Measurements from ENCODE around the gene ACP1. TPM values are rescaled to one million over a fixed set of nuclear protein-coding genes. Genes with fewer than 3 reads are reported as not detected.

Gene ACP1
- total and polyA plus RNA-seq, 8 donors: 34.9 to 74.2 (median 45.3) TPM

- ATAC-seq: peak in 2 of 4 donors; percentile 31 to 71
- 18 to 19% methylated on average over 4 of the region's 4 CpGs for WGBS, 2 donors
- no peaks in the 10 kb centered on the region for H3K27me3 ChIP-seq
- FAIRE-seq: no peak
- H3K36me3 ChIP-seq: peaks cover 0 to 31% (median 29%) of the 10 kb centered on the region in 3 donors
- no peak for DNase-seq
- no peak overlapping the region for H3K4me3 ChIP-seq
- no peaks in the 10 kb centered on the region for H3K9me3 ChIP-seq
- peaks cover 26 to 45% (median 31%) of the 10 kb centered on the region in 3 donors for H3K4me1 ChIP-seq
- peak overlapping the region in 3 of 4 donors; percentile 25 to 63 (median 37) for H3K27ac ChIP-seq
- intact Hi-C loops (cut with DNase I): no loop called here
- no peak for TF ChIP-seq CTCF (IDR thresholded peaks at IDR 0.05)
Observed at GRCh38 chr2:279956-280649, 15.4 kb downstream of the ACP1 start.

GRCh38 chr2:280650-281110, 15.9 kb downstream of the ACP1 start:
- H3K27ac ChIP-seq: peak overlapping the region; percentile 9 to 63 (median 50)
- TF ChIP-seq CTCF (IDR thresholded peaks at IDR 0.05): no peak
- no peak for FAIRE-seq

GRCh38 chr2:281381-281780, 16.6 kb downstream of the ACP1 start:
- H3K4me1 ChIP-seq: peaks cover 21 to 45% (median 31%) of the 10 kb centered on the region in 3 donors
- peaks cover 0 to 31% (median 29%) of the 10 kb centered on the region in 3 donors for H3K36me3 ChIP-seq
- TF ChIP-seq CTCF (IDR thresholded peaks at IDR 0.05): no peak
- no peak overlapping the region for H3K4me3 ChIP-seq
- H3K27ac ChIP-seq: peak overlapping the region in 3 of 4 donors; percentile 9 to 63 (median 63)
- WGBS, 2 donors: 90 to 95% methylated on average over 9 of the region's 9 CpGs
- H3K27me3 ChIP-seq: no peaks in the 10 kb centered on the region
- DNase-seq (no peak), FAIRE-seq (no peak), ATAC-seq (no peak)
- H3K9me3 ChIP-seq: no peaks in the 10 kb centered on the region
- intact Hi-C loops (cut with DNase I): no loop called here

More at GRCh38 chr2:280650-281110, 15.9 kb downstream of the ACP1 start:
- ATAC-seq (peak; percentile 67 to 88 (median 84)), DNase-seq (peak in 3 of 6 donors; percentile 33 to 64 (median 50))
- intact Hi-C loops (cut with DNase I): no loop called here
- H3K4me3 ChIP-seq: no peak overlapping the region
- WGBS, 2 donors: 17 to 21% methylated on average over 7 of the region's 7 CpGs
- peaks cover 25 to 45% (median 31%) of the 10 kb centered on the region in 3 donors for H3K4me1 ChIP-seq
- H3K9me3 ChIP-seq: no peaks in the 10 kb centered on the region
- no peaks in the 10 kb centered on the region for H3K27me3 ChIP-seq
- H3K36me3 ChIP-seq: peaks cover 0 to 31% (median 29%) of the 10 kb centered on the region in 3 donors

- Histone ChIP-seq H3K27me3 (no peaks in the 10 kb centered on the region), H3K9me3 (no peaks in the 10 kb centered on the region), H3K36me3 (peaks cover 0 to 29% (median 22%) of the 10 kb centered on the region in 3 donors), H3K4me3 (no peak overlapping the region), H3K4me1 (peaks cover 21 to 45% (median 31%) of the 10 kb centered on the region in 3 donors), H3K27ac (no peak overlapping the region)
- no peak for ATAC-seq
- no peak for TF ChIP-seq CTCF (IDR thresholded peaks at IDR 0.05)
- DNase-seq: no peak
- intact Hi-C loops (cut with DNase I): no loop called here
- WGBS, 2 donors: 87 to 88% methylated on average over 12 of the region's 12 CpGs
- FAIRE-seq: no peak
Observed at GRCh38 chr2:282371-283263, 17.9 kb downstream of the ACP1 start.
